HUDEP-2 (cell line): Measurements from ENCODE around the gene B4GALNT3.

Experiments used
- DNase-seq, 76 experiments: peaks; one replicate each; lab custom pipeline; 2025; ENCODE audit not compliant: unreplicated experiment in 76 of 76; lab: John Stamatoyannopoulos, UW

The B4GALNT3 gene

GRCh38 chr12:507391-507796, 47.7 kb downstream of the B4GALNT3 start:
- no peak for DNase-seq

GRCh38 chr12:508145-508544, 48.4 kb downstream of the B4GALNT3 start:
- DNase-seq: no peak

- no peak for DNase-seq
Measured at GRCh38 chr12:508795-509194, 49.1 kb downstream of the B4GALNT3 start.

- no peak for DNase-seq
Measured at GRCh38 chr12:509500-509899, 49.8 kb downstream of the B4GALNT3 start.

GRCh38 chr12:510071-510825, 50.5 kb downstream of the B4GALNT3 start:
- DNase-seq: no peak

GRCh38 chr12:512933-513332, 53.2 kb downstream of the B4GALNT3 start:
- DNase-seq: no peak

GRCh38 chr12:513446-513845, 53.7 kb downstream of the B4GALNT3 start:
- no peak for DNase-seq

- no peak for DNase-seq
Measured at GRCh38 chr12:517538-517937, 57.8 kb downstream of the B4GALNT3 start.

GRCh38 chr12:520119-520518, 60.4 kb downstream of the B4GALNT3 start:
- no peak for DNase-seq

- DNase-seq: no peak
Measured at GRCh38 chr12:522692-523378, 63.1 kb downstream of the B4GALNT3 start.

- peak in 1 of 76 experiments; percentile 7 for DNase-seq
Measured at GRCh38 chr12:524167-524951, 64.6 kb downstream of the B4GALNT3 start.

- no peak for DNase-seq
Measured at GRCh38 chr12:526089-526488, 66.3 kb downstream of the B4GALNT3 start.

GRCh38 chr12:527241-527640, 67.5 kb downstream of the B4GALNT3 start:
- DNase-seq: no peak

GRCh38 chr12:527729-528128, 68.0 kb downstream of the B4GALNT3 start:
- no peak for DNase-seq

- no peak for DNase-seq
Measured at GRCh38 chr12:530308-530707, 70.6 kb downstream of the B4GALNT3 start.

- no peak for DNase-seq
Measured at GRCh38 chr12:530821-531220, 71.1 kb downstream of the B4GALNT3 start.

- DNase-seq: no peak
Measured at GRCh38 chr12:531951-532585, 72.3 kb downstream of the B4GALNT3 start.

- DNase-seq: no peak
Measured at GRCh38 chr12:532908-533565, 73.3 kb downstream of the B4GALNT3 start.

- DNase-seq: no peak
Measured at GRCh38 chr12:533718-534117, 74.0 kb downstream of the B4GALNT3 start.

- DNase-seq: no peak
Measured at GRCh38 chr12:534216-534615, 74.5 kb downstream of the B4GALNT3 start.

GRCh38 chr12:535396-535795, 75.7 kb downstream of the B4GALNT3 start:
- DNase-seq: no peak
